A172 (cell line): ENCODE results near the gene SHLD2. TPM values are rescaled to one million over a fixed set of nuclear protein-coding genes. Genes with fewer than 3 reads are reported as not detected.
"Not testable (repeated sequence)": the region's sequence is repeated elsewhere in the genome, so short reads cannot be mapped to it uniquely, and the experiment has no call there.

ENCODE experiments used
- DNase-seq: peaks from one replicate; pipeline ENCODE4 v3.0.0-alpha.2; 2015; ENCODE audit warnings: low spot score
- total RNA-seq: library from RNA; depleted of rRNA; stranded (reverse); fragments of >200 nt; shearing (Covaris generic); gene quantifications from 2 replicates; pipeline ENCODE4 v1.2.3, GENCODE V29; 2014

Gene SHLD2
- total RNA-seq, 1 experiment from 2014 or later = 58.8 TPM

GRCh38 chr10:87085537-87085936 is 9.5 kb upstream of the SHLD2 start:
- DNase-seq = no peak

GRCh38 chr10:87089746-87090145 is 5.3 kb upstream of the SHLD2 start:
- DNase-seq = no peak

- no peak for DNase-seq
Observed at GRCh38 chr10:87090779-87091178, 4.2 kb upstream of the SHLD2 start.

GRCh38 chr10:87092376-87092860 is 2.6 kb upstream of the SHLD2 start:
- no peak for DNase-seq

GRCh38 chr10:87092861-87093631 is 2.0 kb upstream of the SHLD2 start:
- peak; percentile 42 for DNase-seq

GRCh38 chr10:87093632-87094372 is 1.2 kb upstream of the SHLD2 start:
- DNase-seq = peak; percentile 26

- peak; percentile 71 for DNase-seq
Observed at GRCh38 chr10:87095236-87095945, 385 bp downstream of the SHLD2 start.

GRCh38 chr10:87101996-87102395 is 7.0 kb downstream of the SHLD2 start:
- no peak for DNase-seq

- DNase-seq = not testable (repeated sequence)
Observed at GRCh38 chr10:87104727-87105126, 9.7 kb downstream of the SHLD2 start.

- DNase-seq = no peak
Observed at GRCh38 chr10:87105446-87106124, 10.6 kb downstream of the SHLD2 start.

- not testable (repeated sequence) for DNase-seq
Observed at GRCh38 chr10:87118122-87118521, 23.1 kb downstream of the SHLD2 start.

GRCh38 chr10:87119029-87119428 is 24.0 kb downstream of the SHLD2 start:
- not testable (repeated sequence) for DNase-seq

- DNase-seq = not testable (repeated sequence)
Observed at GRCh38 chr10:87123351-87123750, 28.3 kb downstream of the SHLD2 start.

GRCh38 chr10:87127048-87127447 is 32.0 kb downstream of the SHLD2 start:
- DNase-seq = not testable (repeated sequence)

- not testable (repeated sequence) for DNase-seq
Observed at GRCh38 chr10:87127607-87128156, 32.7 kb downstream of the SHLD2 start.

GRCh38 chr10:87132176-87132575 is 37.2 kb downstream of the SHLD2 start:
- DNase-seq = not testable (repeated sequence)

- DNase-seq = not testable (repeated sequence)
Observed at GRCh38 chr10:87133936-87134335, 38.9 kb downstream of the SHLD2 start.

- DNase-seq = not testable (repeated sequence)
Observed at GRCh38 chr10:87134440-87134839, 39.4 kb downstream of the SHLD2 start.

- DNase-seq = not testable (repeated sequence)
Observed at GRCh38 chr10:87137478-87137877, 42.5 kb downstream of the SHLD2 start.

GRCh38 chr10:87142230-87143108 is 47.5 kb downstream of the SHLD2 start:
- not testable (repeated sequence) for DNase-seq
